ENCODE measurements around the gene AGAP3.

AGAP3 gene

DNA sequence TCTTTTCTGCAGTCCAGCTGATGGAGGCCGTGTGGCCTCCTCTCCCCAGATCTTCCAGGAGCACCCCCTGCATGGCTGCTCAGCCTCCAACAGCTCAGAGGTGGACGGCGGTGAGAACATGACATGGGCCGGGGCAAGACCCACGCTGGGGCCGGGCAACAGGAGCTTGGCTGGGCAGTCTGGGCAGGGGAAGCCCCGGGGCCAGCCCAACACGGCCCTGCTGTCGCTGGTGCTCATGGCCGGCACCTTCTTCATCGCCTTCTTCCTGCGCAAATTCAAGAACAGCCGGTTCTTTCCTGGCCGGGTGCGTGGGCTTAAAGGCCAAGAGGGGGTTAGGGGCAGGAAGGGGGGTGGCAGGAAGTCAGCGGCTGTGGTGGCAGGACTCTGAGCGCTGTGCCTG, 12.3 kb upstream of the AGAP3 start:
- 92% methylated on average over 15 of the region's 17 CpGs for WGBS (ENCODE audit: insufficient coverage)

DNA sequence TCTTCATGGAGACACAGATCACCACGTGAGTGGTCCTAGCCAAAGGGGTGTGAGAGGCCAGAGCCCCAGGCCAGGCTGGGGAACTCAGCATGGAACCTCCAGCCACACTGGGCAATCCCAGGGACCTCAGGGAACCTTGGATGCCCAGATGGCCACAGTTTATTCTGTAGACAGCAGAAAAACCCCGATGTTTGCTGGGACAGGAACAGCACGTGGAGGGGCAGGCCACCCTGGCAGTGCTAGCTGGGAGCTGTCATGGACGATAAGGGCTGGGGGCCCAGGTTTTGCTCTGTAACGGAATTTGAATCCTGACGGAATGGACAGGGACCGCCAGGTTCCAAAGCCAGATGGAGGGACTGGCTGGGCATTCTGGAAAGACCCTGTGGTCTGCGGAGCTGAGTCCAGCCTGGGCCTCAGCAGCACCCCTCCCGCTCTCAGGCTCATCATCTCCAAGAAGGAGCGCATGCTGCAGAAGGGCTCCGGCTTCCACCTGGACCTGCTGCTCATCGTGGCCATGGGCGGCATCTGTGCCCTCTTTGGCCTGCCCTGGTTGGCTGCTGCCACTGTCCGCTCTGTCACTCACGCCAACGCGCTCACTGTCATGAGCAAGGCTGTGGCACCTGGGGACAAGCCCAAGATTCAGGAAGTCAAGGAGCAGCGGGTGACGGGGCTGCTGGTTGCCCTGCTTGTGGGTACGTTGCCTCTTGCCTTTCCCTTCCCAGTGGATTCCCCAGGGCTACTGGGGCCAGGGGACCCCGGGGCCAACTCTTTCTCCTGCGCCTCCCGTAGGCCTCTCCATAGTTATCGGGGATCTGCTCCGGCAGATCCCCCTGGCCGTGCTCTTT, 11.2 kb upstream of the AGAP3 start:
- 99% methylated on average over 26 of the region's 26 CpGs for WGBS (ENCODE audit: insufficient coverage)
- Histone ChIP-seq H3K4me1 (ENCODE audit: control extremely low read depth in 1 of 4, control insufficient read depth in 4 of 4, insufficient read depth in 4 of 4, low read length in 3 of 4) (peaks cover 3 to 17% (median 13%) of the 10 kb centered on the region in 4 experiments), H3K36me3 (ENCODE audit: control insufficient read depth in 4 of 4, insufficient read depth in 4 of 4, low read length in 3 of 4) (peaks cover 4 to 78% (median 54%) of the 10 kb centered on the region in 4 experiments), H3K4me3 (ENCODE audit: control insufficient read depth in 1 of 7, extremely low read depth in 1 of 7, insufficient read depth in 4 of 7, low read depth in 2 of 7, low read length in 6 of 7) (no peak overlapping the region), H3K27ac (ENCODE audit: insufficient read depth in 1 of 2, low read depth in 1 of 2, low read length in 2 of 2, poor library complexity in 1 of 2, severe bottlenecking in 2 of 2) (no peak overlapping the region), H3K9me3 (ENCODE audit: control extremely low read depth in 1 of 5, control insufficient read depth in 4 of 5, insufficient read depth in 2 of 5, low read depth in 1 of 5, low read length in 4 of 5) (no peaks in the 10 kb centered on the region), H3K27me3 (replicated peaks in 2 of 5; ENCODE audit: control insufficient read depth in 4 of 5, insufficient read depth in 5 of 5, low read length in 4 of 5) (no peaks in the 10 kb centered on the region)
- POLR2A ChIA-PET: no interaction called here
- CTCF ChIA-PET: interaction anchor here (1.0 to 8.5 kb wide), 5 partner anchors 14 to 36 kb away, joined by 4 to 64 read pairs (median 19); partner anchors contain the start of genes CDK5 and SLC4A2
- DNase-seq: no peak

More for the DNA sequence above, 12.3 kb upstream of the AGAP3 start:
- Histone ChIP-seq H3K4me1 (ENCODE audit: control extremely low read depth in 1 of 4, control insufficient read depth in 4 of 4, insufficient read depth in 4 of 4, low read length in 3 of 4) (peaks cover 0 to 6% (median 2%) of the 10 kb centered on the region in 4 experiments), H3K4me3 (ENCODE audit: control insufficient read depth in 1 of 7, extremely low read depth in 1 of 7, insufficient read depth in 4 of 7, low read depth in 2 of 7, low read length in 6 of 7) (no peak overlapping the region), H3K27me3 (replicated peaks in 2 of 5; ENCODE audit: control insufficient read depth in 4 of 5, insufficient read depth in 5 of 5, low read length in 4 of 5) (no peaks in the 10 kb centered on the region), H3K36me3 (ENCODE audit: control insufficient read depth in 4 of 4, insufficient read depth in 4 of 4, low read length in 3 of 4) (peaks cover 4 to 86% (median 62%) of the 10 kb centered on the region in 4 experiments), H3K27ac (ENCODE audit: insufficient read depth in 1 of 2, low read depth in 1 of 2, low read length in 2 of 2, poor library complexity in 1 of 2, severe bottlenecking in 2 of 2) (no peak overlapping the region), H3K9me3 (ENCODE audit: control extremely low read depth in 1 of 5, control insufficient read depth in 4 of 5, insufficient read depth in 2 of 5, low read depth in 1 of 5, low read length in 4 of 5) (no peaks in the 10 kb centered on the region)
- CTCF ChIA-PET: interaction anchor here (1.0 to 8.5 kb wide), 4 partner anchors 10 to 36 kb away, joined by 3 to 64 read pairs (median 4); partner anchors contain the start of genes CDK5, SLC4A2 and TMUB1
- POLR2A ChIA-PET: no interaction called here
- DNase-seq: no peak

DNA sequence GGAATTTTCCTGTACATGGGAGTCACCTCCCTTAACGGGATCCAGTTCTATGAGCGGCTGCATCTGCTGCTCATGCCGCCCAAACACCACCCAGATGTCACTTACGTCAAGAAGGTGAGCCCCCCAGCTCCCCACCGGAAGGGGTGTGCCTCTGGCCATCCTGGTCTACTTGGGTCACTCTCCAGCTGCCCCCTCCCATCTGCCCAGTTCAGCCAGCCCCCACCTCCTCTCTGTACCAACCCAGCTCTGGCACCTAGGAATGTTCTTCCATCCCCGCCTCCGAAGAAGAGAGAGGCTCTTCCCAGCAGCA, 10.7 kb upstream of the AGAP3 start:
- 94% methylated on average over 6 of the region's 7 CpGs for WGBS (ENCODE audit: insufficient coverage)
- Histone ChIP-seq H3K27ac (ENCODE audit: insufficient read depth in 1 of 2, low read depth in 1 of 2, low read length in 2 of 2, poor library complexity in 1 of 2, severe bottlenecking in 2 of 2) (no peak overlapping the region), H3K9me3 (ENCODE audit: control extremely low read depth in 1 of 5, control insufficient read depth in 4 of 5, insufficient read depth in 2 of 5, low read depth in 1 of 5, low read length in 4 of 5) (no peaks in the 10 kb centered on the region), H3K4me3 (ENCODE audit: control insufficient read depth in 1 of 7, extremely low read depth in 1 of 7, insufficient read depth in 4 of 7, low read depth in 2 of 7, low read length in 6 of 7) (no peak overlapping the region), H3K4me1 (ENCODE audit: control extremely low read depth in 1 of 4, control insufficient read depth in 4 of 4, insufficient read depth in 4 of 4, low read length in 3 of 4) (peaks cover 3 to 17% (median 15%) of the 10 kb centered on the region in 4 experiments), H3K27me3 (replicated peaks in 2 of 5; ENCODE audit: control insufficient read depth in 4 of 5, insufficient read depth in 5 of 5, low read length in 4 of 5) (no peaks in the 10 kb centered on the region), H3K36me3 (ENCODE audit: control insufficient read depth in 4 of 4, insufficient read depth in 4 of 4, low read length in 3 of 4) (peaks cover 4 to 72% (median 48%) of the 10 kb centered on the region in 4 experiments)
- POLR2A ChIA-PET: no interaction called here
- CTCF ChIA-PET: interaction anchor here (1.2 to 8.5 kb wide), 5 partner anchors 10 to 35 kb away, joined by 3 to 64 read pairs (median 19); partner anchors contain the start of genes CDK5 and SLC4A2
- no peak for DNase-seq

DNA sequence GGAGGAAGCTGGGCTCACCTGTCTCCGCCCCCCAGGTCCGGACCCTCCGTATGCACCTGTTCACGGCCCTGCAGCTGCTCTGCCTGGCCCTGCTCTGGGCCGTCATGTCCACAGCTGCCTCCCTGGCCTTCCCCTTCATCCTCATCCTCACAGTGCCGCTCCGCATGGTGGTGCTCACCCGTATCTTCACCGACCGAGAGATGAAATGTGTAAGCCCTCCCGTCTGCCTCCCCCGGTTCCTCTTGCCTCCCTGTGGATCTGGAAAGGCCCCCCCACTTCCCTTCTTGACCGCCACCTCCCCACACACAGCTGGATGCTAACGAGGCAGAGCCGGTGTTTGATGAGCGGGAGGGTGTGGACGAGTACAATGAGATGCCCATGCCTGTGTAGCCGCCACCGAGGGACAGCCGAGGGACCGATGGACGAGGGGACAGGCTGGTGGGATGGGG, 10.3 kb upstream of the AGAP3 start:
- ChIA-PET POLR2A (no interaction called here), CTCF (interaction anchor here (0.7 to 8.5 kb wide), 9 partner anchors 8 to 39 kb away, joined by 3 to 64 read pairs (median 7); partner anchors contain the start of genes CDK5 and SLC4A2)
- Histone ChIP-seq H3K9me3 (ENCODE audit: control extremely low read depth in 1 of 5, control insufficient read depth in 4 of 5, insufficient read depth in 2 of 5, low read depth in 1 of 5, low read length in 4 of 5) (no peaks in the 10 kb centered on the region), H3K4me1 (ENCODE audit: control extremely low read depth in 1 of 4, control insufficient read depth in 4 of 4, insufficient read depth in 4 of 4, low read length in 3 of 4) (peaks cover 3 to 20% (median 17%) of the 10 kb centered on the region in 4 experiments), H3K36me3 (ENCODE audit: control insufficient read depth in 4 of 4, insufficient read depth in 4 of 4, low read length in 3 of 4) (peaks cover 4 to 68% (median 46%) of the 10 kb centered on the region in 4 experiments), H3K4me3 (ENCODE audit: control insufficient read depth in 1 of 7, extremely low read depth in 1 of 7, insufficient read depth in 4 of 7, low read depth in 2 of 7, low read length in 6 of 7) (no peak overlapping the region), H3K27me3 (replicated peaks in 2 of 5; ENCODE audit: control insufficient read depth in 4 of 5, insufficient read depth in 5 of 5, low read length in 4 of 5) (no peaks in the 10 kb centered on the region), H3K27ac (ENCODE audit: insufficient read depth in 1 of 2, low read depth in 1 of 2, low read length in 2 of 2, poor library complexity in 1 of 2, severe bottlenecking in 2 of 2) (no peak overlapping the region)
- DNase-seq: no peak
- 92% methylated on average over 8 of the region's 22 CpGs for WGBS (ENCODE audit: insufficient coverage)

DNA sequence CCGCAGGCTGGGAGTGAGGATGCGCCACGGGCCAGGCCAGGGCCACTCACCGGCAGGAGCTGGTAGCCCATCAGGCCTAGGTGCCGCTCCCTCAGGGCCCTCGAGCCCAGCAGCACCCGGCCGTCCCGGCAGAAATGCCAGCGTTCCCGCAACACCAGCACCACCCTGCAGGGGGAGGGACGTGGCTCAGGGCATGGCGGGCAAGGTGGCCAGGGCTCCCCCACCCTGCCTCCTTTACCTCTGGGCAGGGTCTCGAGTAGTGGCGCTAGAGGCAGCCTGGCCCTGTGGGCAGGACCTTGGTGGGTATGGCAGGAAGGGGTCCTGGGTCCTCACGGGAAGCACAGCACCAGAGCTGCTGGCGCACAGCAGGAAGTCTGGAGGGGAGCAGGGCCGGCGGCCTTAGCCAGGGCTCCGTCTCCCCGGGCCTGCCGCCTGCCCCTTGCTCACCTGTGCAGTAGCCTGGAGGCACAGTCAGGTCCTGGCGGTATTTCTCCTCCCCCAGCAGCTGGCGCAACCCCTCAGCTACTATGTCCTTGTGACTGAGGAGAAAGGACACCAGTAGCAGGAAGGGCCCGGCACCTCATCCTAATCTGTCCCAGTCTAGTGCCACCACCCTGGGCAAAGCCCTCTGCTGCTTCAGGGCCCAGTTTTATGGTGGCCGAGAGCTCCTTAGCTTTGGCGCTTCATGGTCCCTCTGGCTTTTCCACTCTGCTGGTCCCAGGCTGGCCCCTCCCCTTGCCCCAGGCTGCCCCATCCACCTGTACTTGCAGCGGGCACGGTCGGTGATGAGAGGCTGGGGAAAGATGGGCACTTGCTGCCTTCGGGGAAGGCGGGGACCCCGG, 9.2 kb upstream of the AGAP3 start:
- Histone ChIP-seq H3K27ac (ENCODE audit: insufficient read depth in 1 of 2, low read depth in 1 of 2, low read length in 2 of 2, poor library complexity in 1 of 2, severe bottlenecking in 2 of 2) (no peak overlapping the region), H3K4me1 (ENCODE audit: control extremely low read depth in 1 of 4, control insufficient read depth in 4 of 4, insufficient read depth in 4 of 4, low read length in 3 of 4) (peaks cover 3 to 31% (median 27%) of the 10 kb centered on the region in 4 experiments), H3K4me3 (ENCODE audit: control insufficient read depth in 1 of 7, extremely low read depth in 1 of 7, insufficient read depth in 4 of 7, low read depth in 2 of 7, low read length in 6 of 7) (no peak overlapping the region), H3K36me3 (ENCODE audit: control insufficient read depth in 4 of 4, insufficient read depth in 4 of 4, low read length in 3 of 4) (peaks cover 2 to 68% (median 38%) of the 10 kb centered on the region in 4 experiments), H3K27me3 (replicated peaks in 2 of 5; ENCODE audit: control insufficient read depth in 4 of 5, insufficient read depth in 5 of 5, low read length in 4 of 5) (no peaks in the 10 kb centered on the region), H3K9me3 (ENCODE audit: control extremely low read depth in 1 of 5, control insufficient read depth in 4 of 5, insufficient read depth in 2 of 5, low read depth in 1 of 5, low read length in 4 of 5) (no peaks in the 10 kb centered on the region)
- ChIA-PET POLR2A (interaction anchor here (1.1 kb wide), 1 partner anchor 13 kb away, joined by 4 read pairs; no protein-coding TSS in a partner anchor), CTCF (interaction anchor here (0.7 to 8.5 kb wide), 10 partner anchors 9 to 48 kb away, joined by 3 to 64 read pairs (median 5); partner anchors contain the start of genes CDK5 and SLC4A2)
- peak in 2 of 3 donors; percentile 39 to 44 for DNase-seq
- WGBS (ENCODE audit: insufficient coverage): 90% methylated on average over 20 of the region's 33 CpGs

DNA sequence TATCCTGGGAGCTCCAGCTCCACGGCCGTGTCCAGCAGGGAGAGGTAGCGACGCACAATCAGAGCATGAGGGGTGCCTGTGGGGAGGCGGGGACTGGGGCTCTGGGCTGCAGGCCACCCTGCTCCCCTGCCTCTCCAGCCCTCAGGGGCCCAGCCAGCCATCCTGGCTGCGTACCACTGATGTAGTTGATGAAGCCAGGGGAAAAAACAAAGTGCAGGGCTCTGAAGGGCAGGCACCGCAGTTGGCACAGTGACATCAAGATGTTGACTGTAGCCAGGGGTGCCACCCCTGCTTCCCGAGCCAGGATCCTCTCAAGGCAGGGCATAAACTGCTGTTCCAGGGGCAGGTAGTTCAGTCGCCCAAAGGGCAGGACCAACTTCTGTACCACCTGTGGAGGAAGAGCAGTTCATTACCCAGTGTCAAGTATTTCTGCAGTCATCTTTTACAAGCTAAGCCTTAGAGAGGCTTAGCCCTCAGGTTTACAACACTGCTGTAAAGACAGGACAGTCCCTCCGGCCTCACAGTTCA, 8.5 kb upstream of the AGAP3 start:
- Histone ChIP-seq H3K4me1 (ENCODE audit: control extremely low read depth in 1 of 4, control insufficient read depth in 4 of 4, insufficient read depth in 4 of 4, low read length in 3 of 4) (peaks cover 3 to 38% (median 34%) of the 10 kb centered on the region in 4 experiments), H3K36me3 (ENCODE audit: control insufficient read depth in 4 of 4, insufficient read depth in 4 of 4, low read length in 3 of 4) (peaks cover 2 to 68% (median 34%) of the 10 kb centered on the region in 4 experiments), H3K9me3 (ENCODE audit: control extremely low read depth in 1 of 5, control insufficient read depth in 4 of 5, insufficient read depth in 2 of 5, low read depth in 1 of 5, low read length in 4 of 5) (no peaks in the 10 kb centered on the region), H3K4me3 (ENCODE audit: control insufficient read depth in 1 of 7, extremely low read depth in 1 of 7, insufficient read depth in 4 of 7, low read depth in 2 of 7, low read length in 6 of 7) (no peak overlapping the region), H3K27me3 (replicated peaks in 2 of 5; ENCODE audit: control insufficient read depth in 4 of 5, insufficient read depth in 5 of 5, low read length in 4 of 5) (no peaks in the 10 kb centered on the region), H3K27ac (ENCODE audit: insufficient read depth in 1 of 2, low read depth in 1 of 2, low read length in 2 of 2, poor library complexity in 1 of 2, severe bottlenecking in 2 of 2) (no peak overlapping the region)
- POLR2A ChIA-PET: interaction anchor here (1.1 kb wide), 1 partner anchor 12 kb away, joined by 4 read pairs; no protein-coding TSS in a partner anchor
- 92% methylated on average over 6 of the region's 10 CpGs for WGBS (ENCODE audit: insufficient coverage)
- CTCF ChIA-PET: interaction anchor here (0.7 to 8.5 kb wide), 11 partner anchors 9 to 47 kb away, joined by 3 to 64 read pairs (median 5); partner anchors contain the start of genes CDK5 and SLC4A2
- no peak for DNase-seq
